ENCODE results near the gene SYN1.

GRCh38 chrX:47578692-47579091 lies 41.0 kb downstream of the SYN1 start:
- no peak for TF ChIP-seq CTCF (IDR thresholded peaks at IDR 0.05)
- TF ChIP-seq POLR2AphosphoS5 (IDR thresholded peaks at IDR 0.05; ENCODE audit: insufficient read depth in 1 of 2, low read depth in 1 of 2), result no peak
- TF ChIP-seq POLR2A (IDR thresholded peaks at IDR 0.05), result no peak

All from vagina (tissue), 2 donors.